Measurements from ENCODE around the gene GINM1.

Gene GINM1

GRCh38 chr6:149634315-149634714, 68.1 kb downstream of the GINM1 start:
- FAIRE-seq, result no peak
- no peak for TF ChIP-seq CTCF (IDR thresholded peaks at IDR 0.05; ENCODE audit: insufficient read depth, missing control alignments)
- no peak for DNase-seq (ENCODE audit: insufficient read length, low spot score)

GRCh38 chr6:149636124-149636523, 69.9 kb downstream of the GINM1 start:
- no peak for FAIRE-seq

More at GRCh38 chr6:149636124-149636523, 69.9 kb downstream of the GINM1 start:
- no peak for TF ChIP-seq CTCF (IDR thresholded peaks at IDR 0.05; ENCODE audit: insufficient read depth, missing control alignments)
- no peak for DNase-seq (ENCODE audit: insufficient read length, low spot score)

Measured in D721Med (cell line).